GM12878 (cell line): ENCODE results near the gene MEX3B. TPM values are rescaled to one million over a fixed set of nuclear protein-coding genes. Genes with fewer than 3 reads are reported as not detected.

ENCODE experiments used
- ATAC-seq: fragments of 200-7000 bp; cut with Tn5 transposase; 3 replicates; pipeline ENCODE4 v1.9.1; 2020; ENCODE audit warnings: mild to moderate bottlenecking, moderate library complexity
- BruUV-seq: library from RNA; stranded (reverse); fragments of 400-500 nt; replicated peaks from 2 replicates; lab custom pipeline; 2021; lab: Mats Ljungman, UMichigan
- CTCF ChIA-PET: fragments of 300-600 bp; sonication (Branson Sonifier 250); formaldehyde crosslinking; extraction: SDS; loops from one replicate; lab custom pipeline; 2021; ENCODE audit warnings: inconsistent platforms; lab: Yijun Ruan, JAX
- POLR2A ChIA-PET: fragments of 350-600 bp; formaldehyde crosslinking; extraction: SDS; loops from one replicate; lab custom pipeline; 2021; ENCODE audit warnings: inconsistent platforms; lab: Charles Lee
- RAD21 ChIA-PET: fragments of 300-600 bp; sonication (Branson Sonifier 250); formaldehyde crosslinking; loops from one replicate; lab custom pipeline; 2023; ENCODE audit warnings: antibody characterized with exemption; ENCODE audit not compliant: unreplicated experiment; lab: Charles Lee
- SMC1A ChIA-PET: fragments of 300-600 bp; sonication (Branson Sonifier 250); formaldehyde crosslinking; loops from one replicate; lab custom pipeline; 2023; ENCODE audit not compliant: unreplicated experiment, uncharacterized antibody; lab: Charles Lee
- DNase-seq: peaks from one replicate; pipeline ENCODE4 v3.0.0-alpha.2; 2011; ENCODE audit warnings: low read depth, low spot score
- FAIRE-seq: peaks from 3 replicates; lab custom pipeline; 2011; peaks lifted over from hg19 to GRCh38; lab: Jason Lieb, UNC
- H2AFZ ChIP-seq: 2 replicates; pipeline ENCODE4 v1.6.0; 2011; ENCODE audit warnings: low read depth, low read length, control low read depth; ENCODE audit not compliant: control insufficient read depth
- H3K27ac ChIP-seq: 2 replicates; pipeline ENCODE4 v1.5.1; 2011; ENCODE audit warnings: control low read depth; ENCODE audit not compliant: control insufficient read depth, insufficient read depth
- H3K27me3 ChIP-seq, 2 experiments: replicated peaks in 1 of 2; 2 replicates each; pipeline versions ENCODE4 v1.6.0 to v1.6.1; 2011; ENCODE audit warnings: low read length in 1 of 2; ENCODE audit not compliant: control insufficient read depth in 2 of 2, insufficient read depth in 2 of 2
- H3K36me3 ChIP-seq, 2 experiments: 2 replicates each; pipeline ENCODE4 v1.5.1; 2011; ENCODE audit warnings: low read length in 1 of 2; ENCODE audit not compliant: control insufficient read depth in 2 of 2, insufficient read depth in 2 of 2
- H3K4me1 ChIP-seq: 2 replicates; pipeline ENCODE4 v1.6.1; 2011; ENCODE audit warnings: mild to moderate bottlenecking, low read length, moderate library complexity, mixed read lengths; ENCODE audit not compliant: control insufficient read depth, insufficient read depth
- H3K4me2 ChIP-seq: 2 replicates; pipeline ENCODE4 v1.6.0; 2011; ENCODE audit warnings: control low read depth; ENCODE audit not compliant: control insufficient read depth, insufficient read depth
- H3K4me3 ChIP-seq: fragments of 200-600 bp; sonication (generic); 2 replicates; pipeline ENCODE4 v1.5.1; 2016
- H3K79me2 ChIP-seq: 2 replicates; pipeline ENCODE4 v1.6.0; 2011; ENCODE audit warnings: low read length; ENCODE audit not compliant: control insufficient read depth, insufficient read depth
- H3K9ac ChIP-seq: 2 replicates; pipeline ENCODE4 v1.8.0; 2011; ENCODE audit warnings: low read length, control low read depth, mixed read lengths; ENCODE audit not compliant: control insufficient read depth, insufficient read depth
- H3K9me3 ChIP-seq: replicated peaks from 3 replicates; pipeline ENCODE4 v1.5.1; 2011; ENCODE audit warnings: mild to moderate bottlenecking, low read length; ENCODE audit not compliant: control insufficient read depth, insufficient read depth
- H4K20me1 ChIP-seq: 2 replicates; pipeline ENCODE4 v1.6.0; 2011; ENCODE audit not compliant: control insufficient read depth, insufficient read depth
- ATF3 ChIP-seq: IDR thresholded peaks from 2 replicates; pipeline ENCODE4 v1.6.1; 2011; ENCODE audit warnings: low read depth, mild to moderate bottlenecking, low read length, moderate library complexity, borderline replicate concordance; ENCODE audit errors: extremely low read depth
- FOXK2 ChIP-seq: fragments of 450-650 bp; IDR thresholded peaks from 2 replicates; pipeline ENCODE4 v1.6.1; 2017; ENCODE audit warnings: mild to moderate bottlenecking, moderate library complexity
- IRF4 ChIP-seq: IDR thresholded peaks from 2 replicates; pipeline ENCODE4 v1.6.1; 2011; ENCODE audit warnings: low read depth, low read length
- MEF2B ChIP-seq: fragments of 450-650 bp; IDR thresholded peaks from 2 replicates; pipeline ENCODE4 v1.6.1; 2018; ENCODE audit warnings: mild to moderate bottlenecking, moderate library complexity; ENCODE audit not compliant: partially characterized antibody, poor library complexity, severe bottlenecking
- NFYA ChIP-seq: IDR thresholded peaks from 2 replicates; pipeline ENCODE4 v1.6.1; 2011; ENCODE audit warnings: low read depth, mild to moderate bottlenecking, low read length, improper control_type of control experiment, borderline replicate concordance
- WGBS: methylation state at CpG from one replicate; pipeline ENCODE4 v1.1.6; 2016; ENCODE audit warnings: low lambda C conversion rate; ENCODE audit not compliant: insufficient replicate concordance, insufficient coverage; ENCODE audit errors: missing lambda C conversion rate; 5-methylcytosine and 5-hydroxymethylcytosine counted together
- in situ Hi-C: fragments of 300-500 bp; cut with MboI; formaldehyde crosslinking; loops from 9 replicates; pipeline ENCODE4 v1.14.3; 2018; ENCODE audit warnings: mixed read lengths
- intact Hi-C: fragments of 100-400 bp; cut with micrococcal nuclease; formaldehyde crosslinking; loops from one replicate; pipeline ENCODE4 v1.14.2; 2022; ENCODE audit not compliant: unreplicated experiment
- polyA plus RNA-seq, 11 experiments: library from polyadenylated mRNA; depleted of rRNA in 4 of 11; unstranded in 6 of 11; stranded (reverse) in 5 of 11; fragments of >200 nt; fragmentation: Nextera tagmentation in 4 of 11; fragmentation: Illumina TruSeq in 1 of 11; extraction: Ambion mirVana in 4 of 11; extraction: Trizol in 1 of 11; gene quantifications; 1 replicate in 1 of 11; 2 replicates in 10 of 11; pipeline versions ENCODE4 v1.2.1 to v1.2.3, GENCODE V29; 2011 to 2016; ENCODE audit warnings: inconsistent platforms in 2 of 11, missing spikeins in 2 of 11, low read depth in 1 of 11
- total RNA-seq, 4 experiments: library from RNA; depleted of rRNA in 3 of 4; stranded (reverse); fragments of >200 nt in 3 of 4; fragmentation: Illumina TruSeq in 1 of 4; extraction: Trizol in 1 of 4; gene quantifications; 2 replicates each; pipeline versions ENCODE4 v1.2.1 to v1.2.3, GENCODE V29; 2013 to 2021
- TF ChIP-seq, protein P1 (sequence below): IDR thresholded peaks from 2 replicates; pipeline ENCODE4 v1.6.1; 2011; ENCODE audit warnings: borderline replicate concordance, low read depth, mild to moderate bottlenecking, moderate library complexity, mixed read lengths, low read length; ENCODE audit not compliant: insufficient read depth; ENCODE audit errors: extremely low read length

MEX3B gene
- total and polyA plus RNA-seq, 10 of the 15 experiments (the other 5 are each of a cell fraction or from before 2014, with no cell fraction given) = 0.02 to 1.3 (median 0.28) TPM

DNA sequence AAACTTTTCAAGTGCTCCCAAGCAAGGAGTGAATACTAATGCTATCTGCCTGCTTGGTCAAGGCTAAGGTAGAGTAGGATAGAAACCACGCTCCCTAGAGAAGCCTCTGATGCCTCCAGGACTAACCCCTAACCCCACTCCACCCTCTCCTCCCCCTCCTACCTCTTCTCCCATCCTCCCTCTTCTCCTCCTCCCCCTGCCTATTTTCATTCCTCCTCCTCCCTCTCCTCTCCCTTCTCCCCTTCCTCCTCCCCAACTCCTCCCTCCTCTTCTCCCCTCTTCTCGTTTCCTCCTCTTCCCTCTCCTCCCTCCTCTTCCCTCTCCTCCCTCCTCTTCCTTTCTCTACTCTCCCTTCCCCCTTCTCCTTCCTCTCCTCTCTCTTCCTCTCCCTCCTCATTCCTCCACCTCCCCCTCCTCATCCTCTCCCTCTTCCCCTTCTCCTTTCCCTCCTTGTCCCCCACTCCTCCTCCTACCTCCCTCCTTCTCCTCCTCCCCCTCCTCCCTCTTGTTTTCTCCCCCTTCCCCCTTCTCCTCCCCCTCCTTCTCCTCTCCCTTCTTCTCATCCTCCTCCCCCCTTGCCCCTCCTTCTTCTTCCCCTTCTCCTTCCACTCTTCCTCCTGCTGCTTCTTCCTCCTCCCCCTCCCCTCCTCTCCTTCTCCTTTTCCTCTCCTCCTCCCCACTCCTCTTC, 12.8 kb upstream of the MEX3B start:
- intact Hi-C loops (no loop called here), in situ Hi-C loops (no loop called here)
- DNase-seq (no peak), ATAC-seq (no peak), FAIRE-seq (no peak)
- no peaks in the 10 kb centered on the region for H3K4me1 ChIP-seq
- H3K27ac ChIP-seq = no peak overlapping the region
- TF ChIP-seq FOXK2 (no peak), NFYA (no peak), IRF4 (no peak), MEF2B (no peak), ATF3 (no peak)
- TF ChIP-seq, protein P1, sequence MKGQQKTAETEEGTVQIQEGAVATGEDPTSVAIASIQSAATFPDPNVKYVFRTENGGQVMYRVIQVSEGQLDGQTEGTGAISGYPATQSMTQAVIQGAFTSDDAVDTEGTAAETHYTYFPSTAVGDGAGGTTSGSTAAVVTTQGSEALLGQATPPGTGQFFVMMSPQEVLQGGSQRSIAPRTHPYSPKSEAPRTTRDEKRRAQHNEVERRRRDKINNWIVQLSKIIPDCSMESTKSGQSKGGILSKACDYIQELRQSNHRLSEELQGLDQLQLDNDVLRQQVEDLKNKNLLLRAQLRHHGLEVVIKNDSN = no peak
- CTCF ChIA-PET = no interaction called here
- POLR2A ChIA-PET = no interaction called here
- H3K9me3 ChIP-seq = no peaks in the 10 kb centered on the region
- no peaks in the 10 kb centered on the region for H3K36me3 ChIP-seq
- RAD21 ChIA-PET = no interaction called here
- BruUV-seq = no TSS peak
- 5% methylated on average over 2 of the region's 2 CpGs for WGBS
- no peak overlapping the region for H3K4me3 ChIP-seq
- no peak overlapping the region for H3K4me2 ChIP-seq
- SMC1A ChIA-PET = no interaction called here
- no peaks in the 10 kb centered on the region for H3K79me2 ChIP-seq
- no peak overlapping the region for H3K9ac ChIP-seq
- H4K20me1 ChIP-seq = no peaks in the 10 kb centered on the region
- H3K27me3 ChIP-seq = peaks cover 3 to 9% of the 10 kb centered on the region in 2 experiments; a peak in 1 of 4 replicates
- H2AFZ ChIP-seq = no peak overlapping the region
